RWPE2 (cell line): Measurements from ENCODE around the gene REEP5.
"Not testable (repeated sequence)": the region's sequence is repeated elsewhere in the genome, so short reads cannot be mapped to it uniquely, and the experiment has no call there.

Experiments used
- ATAC-seq: fragments of 200-7000 bp; cut with Tn5 transposase; 3 replicates; pipeline ENCODE4 v1.9.1; 2021; ENCODE audit warnings: low read depth
- DNase-seq: peaks from one replicate; pipeline ENCODE4 v3.0.0-alpha.2; 2020; ENCODE audit warnings: low spot score
- H3K27ac ChIP-seq: fragments of 450-650 bp; 2 replicates; pipeline ENCODE4 v1.5.1; 2017; ENCODE audit warnings: mild to moderate bottlenecking; ENCODE audit not compliant: poor library complexity, severe bottlenecking
- H3K27me3 ChIP-seq: fragments of 250-450 bp; sonication (Bioruptor Pico); 2 replicates; pipeline ENCODE4 v1.5.1; 2021; ENCODE audit warnings: mild to moderate bottlenecking, moderate library complexity; ENCODE audit not compliant: insufficient read depth, poor library complexity, severe bottlenecking
- H3K36me3 ChIP-seq: fragments of 250-450 bp; sonication (Bioruptor Pico); 2 replicates; pipeline ENCODE4 v1.5.1; 2020; ENCODE audit warnings: low read depth, mild to moderate bottlenecking, moderate library complexity
- H3K4me1 ChIP-seq: fragments of 250-450 bp; sonication (Bioruptor Pico); 2 replicates; pipeline ENCODE4 v1.5.1; 2021; ENCODE audit warnings: mild to moderate bottlenecking, moderate library complexity; ENCODE audit not compliant: insufficient read depth, poor library complexity, severe bottlenecking
- H3K4me3 ChIP-seq: fragments of 250-450 bp; sonication (Bioruptor Pico); 2 replicates; pipeline ENCODE4 v1.5.1; 2021; ENCODE audit warnings: mild to moderate bottlenecking, moderate library complexity; ENCODE audit not compliant: severe bottlenecking
- H3K9me3 ChIP-seq: fragments of 250-450 bp; sonication (Bioruptor Pico); 2 replicates; pipeline ENCODE4 v1.5.1; 2021; ENCODE audit warnings: mild to moderate bottlenecking, moderate library complexity; ENCODE audit not compliant: severe bottlenecking
- TF ChIP-seq, protein P1 (sequence below): fragments of 450-650 bp; IDR thresholded peaks from one replicate; pipeline ENCODE4 v1.5.1; 2017; ENCODE audit warnings: mild to moderate bottlenecking, moderate library complexity; ENCODE audit not compliant: poor library complexity, severe bottlenecking

Gene REEP5

DNA sequence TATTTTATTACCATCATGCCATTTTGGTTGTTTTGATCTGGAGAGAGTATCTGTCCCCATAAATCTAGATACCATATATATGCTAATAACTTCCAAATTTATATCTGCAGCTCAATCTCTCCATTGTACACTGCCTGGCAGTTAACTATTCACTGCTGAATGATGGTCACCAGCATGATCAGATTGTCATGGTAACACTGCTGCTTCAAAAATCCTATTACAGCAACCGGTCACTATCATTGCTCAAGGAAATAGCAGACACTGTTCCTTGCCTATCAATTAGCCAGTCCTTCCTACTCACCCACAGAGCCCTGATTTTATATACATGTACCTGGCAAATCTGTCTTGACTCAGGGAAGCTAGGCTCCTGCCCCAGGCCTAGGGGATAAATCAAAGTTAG, 11.5 kb downstream of the REEP5 start:
- Histone ChIP-seq H3K27me3 (no peaks in the 10 kb centered on the region), H3K36me3 (peaks cover 77% of the 10 kb centered on the region), H3K4me1 (peaks cover 4% of the 10 kb centered on the region), H3K4me3 (no peak overlapping the region), H3K27ac (no peak overlapping the region), H3K9me3 (no peaks in the 10 kb centered on the region)
- DNase-seq (no peak), ATAC-seq (no peak)
- TF ChIP-seq, protein P1, sequence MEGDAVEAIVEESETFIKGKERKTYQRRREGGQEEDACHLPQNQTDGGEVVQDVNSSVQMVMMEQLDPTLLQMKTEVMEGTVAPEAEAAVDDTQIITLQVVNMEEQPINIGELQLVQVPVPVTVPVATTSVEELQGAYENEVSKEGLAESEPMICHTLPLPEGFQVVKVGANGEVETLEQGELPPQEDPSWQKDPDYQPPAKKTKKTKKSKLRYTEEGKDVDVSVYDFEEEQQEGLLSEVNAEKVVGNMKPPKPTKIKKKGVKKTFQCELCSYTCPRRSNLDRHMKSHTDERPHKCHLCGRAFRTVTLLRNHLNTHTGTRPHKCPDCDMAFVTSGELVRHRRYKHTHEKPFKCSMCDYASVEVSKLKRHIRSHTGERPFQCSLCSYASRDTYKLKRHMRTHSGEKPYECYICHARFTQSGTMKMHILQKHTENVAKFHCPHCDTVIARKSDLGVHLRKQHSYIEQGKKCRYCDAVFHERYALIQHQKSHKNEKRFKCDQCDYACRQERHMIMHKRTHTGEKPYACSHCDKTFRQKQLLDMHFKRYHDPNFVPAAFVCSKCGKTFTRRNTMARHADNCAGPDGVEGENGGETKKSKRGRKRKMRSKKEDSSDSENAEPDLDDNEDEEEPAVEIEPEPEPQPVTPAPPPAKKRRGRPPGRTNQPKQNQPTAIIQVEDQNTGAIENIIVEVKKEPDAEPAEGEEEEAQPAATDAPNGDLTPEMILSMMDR: no peak

DNA sequence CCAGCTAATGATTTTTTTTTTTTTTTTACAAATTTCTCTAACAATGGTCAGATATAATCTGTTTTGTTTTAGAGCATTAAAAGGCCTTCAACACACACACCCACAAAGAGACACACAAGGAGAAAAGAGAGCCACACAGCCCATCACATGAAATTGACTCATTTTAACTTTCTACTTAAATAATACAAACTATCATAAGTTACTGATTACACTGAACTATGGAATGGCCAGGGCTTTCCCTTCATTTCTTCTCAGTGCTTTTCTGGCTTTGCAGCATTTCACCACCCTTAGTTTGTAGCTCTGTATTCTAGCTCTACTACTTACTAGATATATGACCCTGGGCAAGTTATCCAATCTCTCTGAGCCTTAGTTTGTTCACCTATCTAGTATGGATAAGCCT, 13.2 kb downstream of the REEP5 start:
- TF ChIP-seq, protein P1: no peak

GRCh38 chr5:112907166-112907631, 14.8 kb downstream of the REEP5 start:
- DNase-seq (no peak), ATAC-seq (peak; percentile 21; the same call in 2 of the 3 replicates)
- peaks cover 3% of the 10 kb centered on the region for H3K9me3 ChIP-seq
- H3K36me3 ChIP-seq: peaks cover 84% of the 10 kb centered on the region
- H3K27ac ChIP-seq: no peak overlapping the region
- no peaks in the 10 kb centered on the region for H3K4me1 ChIP-seq
- no peak overlapping the region for H3K4me3 ChIP-seq
- TF ChIP-seq, protein P1: no peak
- no peaks in the 10 kb centered on the region for H3K27me3 ChIP-seq

More for the DNA sequence above, 13.2 kb downstream of the REEP5 start:
- no peak for ATAC-seq
- Histone ChIP-seq H3K27ac (no peak overlapping the region), H3K27me3 (no peaks in the 10 kb centered on the region), H3K9me3 (peaks cover 3% of the 10 kb centered on the region), H3K4me1 (peaks cover 4% of the 10 kb centered on the region), H3K4me3 (no peak overlapping the region), H3K36me3 (peaks cover 76% of the 10 kb centered on the region)
- DNase-seq: no peak

- Histone ChIP-seq H3K27me3 (no peaks in the 10 kb centered on the region), H3K9me3 (peaks cover 3% of the 10 kb centered on the region), H3K36me3 (peaks cover 82% of the 10 kb centered on the region), H3K4me1 (no peaks in the 10 kb centered on the region), H3K4me3 (no peak overlapping the region), H3K27ac (no peak overlapping the region)
- ATAC-seq: 0 out of 3 replicates have a peak, but pooled peaks have one; percentile 21
- DNase-seq: no peak
- TF ChIP-seq, protein P1: no peak
These were observed 15.4 kb downstream of the REEP5 start for GRCh38 chr5:112906637-112907036.

GRCh38 chr5:112904996-112905395, 17.0 kb downstream of the REEP5 start:
- not testable (repeated sequence) for H3K9me3 ChIP-seq, H3K27ac ChIP-seq, H3K4me1 ChIP-seq, ATAC-seq, H3K4me3 ChIP-seq, DNase-seq, H3K27me3 ChIP-seq
- peaks cover 79% of the 10 kb centered on the region for H3K36me3 ChIP-seq
